GM18951 (cell line): ENCODE data around the gene RUNX1.

Source experiments
- POLR2A ChIP-seq: IDR thresholded peaks from 4 replicates; pipeline ENCODE4 v1.6.1; 2011; ENCODE audit warnings: mild to moderate bottlenecking; ENCODE audit not compliant: insufficient read length, insufficient read depth; ENCODE audit errors: extremely low read depth
- in situ Hi-C: fragments of 300-500 bp; cut with MboI; formaldehyde crosslinking; loops from one replicate; pipeline ENCODE4 v1.12.0; 2022; ENCODE audit warnings: low sequenced_read_pairs, mixed read lengths, inconsistent platforms; ENCODE audit not compliant: unreplicated experiment

RUNX1 gene

GRCh38 chr21:34794686-34795085 lies 254.4 kb downstream of the RUNX1 start:
- no peak for TF ChIP-seq POLR2A
- in situ Hi-C loops: no loop called here

GRCh38 chr21:34793471-34793870 lies 255.6 kb downstream of the RUNX1 start:
- TF ChIP-seq POLR2A: no peak
- in situ Hi-C loops: no loop called here

- no peak for TF ChIP-seq POLR2A
- in situ Hi-C loops: no loop called here
These were observed 256.5 kb downstream of the RUNX1 start for GRCh38 chr21:34792504-34793089.

- in situ Hi-C loops: no loop called here
- no peak for TF ChIP-seq POLR2A
These were observed 257.2 kb downstream of the RUNX1 start for GRCh38 chr21:34791776-34792503.

- in situ Hi-C loops: no loop called here
- TF ChIP-seq POLR2A: no peak
These were observed 258.3 kb downstream of the RUNX1 start for GRCh38 chr21:34790834-34791233.

- TF ChIP-seq POLR2A: no peak
- in situ Hi-C loops: no loop called here
These were observed 258.8 kb downstream of the RUNX1 start for GRCh38 chr21:34790341-34790740.

GRCh38 chr21:34788879-34789278 lies 260.2 kb downstream of the RUNX1 start:
- no peak for TF ChIP-seq POLR2A
- in situ Hi-C loops: no loop called here

- in situ Hi-C loops: no loop called here
- no peak for TF ChIP-seq POLR2A
These were observed 265.3 kb downstream of the RUNX1 start for GRCh38 chr21:34783815-34784214.

- TF ChIP-seq POLR2A: no peak
These were observed 266.4 kb downstream of the RUNX1 start for GRCh38 chr21:34782506-34783360.

GRCh38 chr21:34781526-34781925 lies 267.6 kb downstream of the RUNX1 start:
- TF ChIP-seq POLR2A: no peak
- in situ Hi-C loops: no loop called here

More at GRCh38 chr21:34782506-34783360, 266.4 kb downstream of the RUNX1 start:
- in situ Hi-C loops: no loop called here

GRCh38 chr21:34779860-34780259 lies 269.2 kb downstream of the RUNX1 start:
- TF ChIP-seq POLR2A: no peak
- in situ Hi-C loops: no loop called here

GRCh38 chr21:34775793-34776192 lies 273.3 kb downstream of the RUNX1 start:
- in situ Hi-C loops: no loop called here
- TF ChIP-seq POLR2A: no peak

GRCh38 chr21:34774750-34775149 lies 274.4 kb downstream of the RUNX1 start:
- in situ Hi-C loops: no loop called here

More at GRCh38 chr21:34774750-34775149, 274.4 kb downstream of the RUNX1 start:
- TF ChIP-seq POLR2A: no peak
